H9 (cell line): ENCODE data around the gene DECR2. TPM values are rescaled to one million over a fixed set of nuclear protein-coding genes. Genes with fewer than 3 reads are reported as not detected.

Source experiments
- DNase-seq: peaks from one replicate; pipeline ENCODE4 v3.0.0-alpha.2; 2017
- H2AFZ ChIP-seq: one replicate; pipeline ENCODE4 v1.6.1; 2013; ENCODE audit warnings: mild to moderate bottlenecking, low read length, control low read depth, moderate library complexity
- H2AK5ac ChIP-seq: 2 replicates; pipeline ENCODE4 v1.6.1; 2013; ENCODE audit warnings: low read length, control low read depth, mixed read lengths; ENCODE audit not compliant: insufficient read length
- H2BK120ac ChIP-seq: one replicate; pipeline ENCODE4 v1.6.1; 2013; ENCODE audit warnings: low read depth, mild to moderate bottlenecking, low read length, control low read depth, inconsistent platforms; ENCODE audit not compliant: poor library complexity, severe bottlenecking
- H2BK12ac ChIP-seq: 2 replicates; pipeline ENCODE4 v1.6.1; 2013; ENCODE audit warnings: low read length, control low read depth, mixed read lengths, low read depth; ENCODE audit not compliant: insufficient read length
- H2BK15ac ChIP-seq: 2 replicates; pipeline ENCODE4 v1.6.1; 2013; ENCODE audit warnings: low read depth, low read length, control low read depth
- H2BK20ac ChIP-seq: one replicate; pipeline ENCODE4 v1.6.1; 2013; ENCODE audit warnings: low read depth, mild to moderate bottlenecking, low read length, control low read depth, inconsistent platforms; ENCODE audit not compliant: poor library complexity, severe bottlenecking
- H2BK5ac ChIP-seq: 2 replicates; pipeline ENCODE4 v1.6.1; 2013; ENCODE audit warnings: low read length, control low read depth, mixed read lengths; ENCODE audit not compliant: insufficient read length
- H3K14ac ChIP-seq: 2 replicates; pipeline ENCODE4 v1.6.1; 2013; ENCODE audit warnings: low read length, control low read depth; ENCODE audit not compliant: insufficient read depth
- H3K18ac ChIP-seq: 2 replicates; pipeline ENCODE4 v1.6.1; 2013; ENCODE audit warnings: low read depth, mild to moderate bottlenecking, mixed read lengths, low read length, control low read depth; ENCODE audit not compliant: insufficient read length
- H3K23ac ChIP-seq: 2 replicates; pipeline ENCODE4 v1.6.1; 2013; ENCODE audit warnings: low read length, control low read depth, mixed read lengths, low read depth; ENCODE audit not compliant: insufficient read length
- H3K23me2 ChIP-seq: 2 replicates; pipeline ENCODE4 v1.6.1; 2013; ENCODE audit warnings: low read depth, mild to moderate bottlenecking, mixed read lengths, low read length, control low read depth; ENCODE audit not compliant: insufficient read length, poor library complexity, severe bottlenecking
- H3K27ac ChIP-seq: 2 replicates; pipeline ENCODE4 v1.5.1; 2013; ENCODE audit warnings: low read length, control low read depth, mixed read lengths, low read depth; ENCODE audit not compliant: insufficient read length
- H3K27me3 ChIP-seq: 2 replicates; pipeline ENCODE4 v1.6.1; 2013; ENCODE audit warnings: low read length, control low read depth, inconsistent platforms; ENCODE audit not compliant: insufficient read depth
- H3K4ac ChIP-seq: 2 replicates; pipeline ENCODE4 v1.6.1; 2013; ENCODE audit warnings: low read depth, mild to moderate bottlenecking, control low read depth, inconsistent platforms, low read length, moderate library complexity
- H3K4me1 ChIP-seq: 2 replicates; pipeline ENCODE4 v1.6.1; 2013; ENCODE audit warnings: low read length, control low read depth, inconsistent platforms; ENCODE audit not compliant: insufficient read depth
- H3K4me2 ChIP-seq: 2 replicates; pipeline ENCODE4 v1.6.1; 2013; ENCODE audit warnings: low read length, control low read depth, mixed read lengths; ENCODE audit not compliant: insufficient read length, insufficient read depth
- H3K56ac ChIP-seq: 2 replicates; pipeline ENCODE4 v1.6.1; 2013; ENCODE audit warnings: low read depth, mild to moderate bottlenecking, mixed read lengths, low read length, control low read depth; ENCODE audit not compliant: insufficient read length
- H3K79me1 ChIP-seq: 2 replicates; pipeline ENCODE4 v1.6.1; 2013; ENCODE audit warnings: low read depth, mild to moderate bottlenecking, moderate library complexity, low read length, control low read depth, inconsistent platforms; ENCODE audit not compliant: insufficient read depth, poor library complexity, severe bottlenecking
- H3K79me2 ChIP-seq: 2 replicates; pipeline ENCODE4 v1.6.1; 2013; ENCODE audit warnings: low read length, control low read depth, inconsistent platforms; ENCODE audit not compliant: insufficient read depth
- H3K9ac ChIP-seq: 2 replicates; pipeline ENCODE4 v1.6.1; 2013; ENCODE audit warnings: low read length, control low read depth, mixed read lengths; ENCODE audit not compliant: insufficient read length; ENCODE audit errors: extremely low read depth
- H3K9me3 ChIP-seq: one replicate; pipeline ENCODE4 v1.6.1; 2013; ENCODE audit warnings: low read depth, low read length, inconsistent platforms; ENCODE audit not compliant: control insufficient read depth
- H3T11ph ChIP-seq: one replicate; pipeline ENCODE4 v1.6.1; 2013; ENCODE audit warnings: mild to moderate bottlenecking, low read length, control low read depth, inconsistent platforms
- H4K20me1 ChIP-seq: one replicate; pipeline ENCODE4 v1.6.1; 2013; ENCODE audit not compliant: control insufficient read depth, insufficient read length, insufficient read depth
- H4K5ac ChIP-seq: 2 replicates; pipeline ENCODE4 v1.6.1; 2013; ENCODE audit warnings: low read depth, mild to moderate bottlenecking, mixed read lengths, low read length, control low read depth; ENCODE audit not compliant: insufficient read length
- H4K8ac ChIP-seq: replicated peaks from 2 replicates; pipeline ENCODE4 v1.6.1; 2013; ENCODE audit warnings: low read length, control low read depth, mixed read lengths, low read depth; ENCODE audit not compliant: insufficient read length
- H4K91ac ChIP-seq: 2 replicates; pipeline ENCODE4 v1.6.1; 2013; ENCODE audit warnings: low read depth, mild to moderate bottlenecking, moderate library complexity, mixed read lengths, low read length, control low read depth; ENCODE audit not compliant: insufficient read length
- H3K27ac Mint-ChIP-seq, 3 experiments: 2 replicates in 2 of 3; 3 replicates in 1 of 3; pipeline ENCODE4 v1.8.0; 2020 to 2021; ENCODE audit warnings: mixed read lengths in 3 of 3, mild to moderate bottlenecking in 1 of 3, moderate library complexity in 1 of 3
- H3K27me3 Mint-ChIP-seq: 2 replicates; pipeline ENCODE4 v1.8.0; 2021; ENCODE audit warnings: low read depth, mild to moderate bottlenecking, moderate library complexity, mixed read lengths
- H3K36me3 Mint-ChIP-seq, 3 experiments: 2 replicates in 2 of 3; 3 replicates in 1 of 3; pipeline ENCODE4 v1.8.0; 2020 to 2021; ENCODE audit warnings: low read depth in 3 of 3, mixed read lengths in 3 of 3; ENCODE audit not compliant: insufficient read depth in 1 of 3
- H3K4me1 Mint-ChIP-seq, 2 experiments: 2 replicates each; pipeline ENCODE4 v1.8.0; 2020; ENCODE audit warnings: mixed read lengths in 2 of 2
- H3K4me3 Mint-ChIP-seq, 2 experiments: 2 replicates in 1 of 2; 3 replicates in 1 of 2; pipeline ENCODE4 v1.8.0; 2020 to 2021; ENCODE audit warnings: mild to moderate bottlenecking in 2 of 2, mixed read lengths in 2 of 2, moderate library complexity in 1 of 2
- H3K9me3 Mint-ChIP-seq, 2 experiments: 2 replicates in 1 of 2; 3 replicates in 1 of 2; pipeline ENCODE4 v1.8.0; 2020; ENCODE audit warnings: mild to moderate bottlenecking in 2 of 2, mixed read lengths in 2 of 2, moderate library complexity in 1 of 2
- CTCF ChIP-seq: fragments of 200-600 bp; sonication (generic); conservative IDR thresholded peaks from 3 replicates; pipeline ENCODE4 v1.8.0; 2021; ENCODE audit warnings: antibody characterized with exemption, mild to moderate bottlenecking
- WGBS: extraction: QIAGEN DNeasy Blood & Tissue Kit; methylation state at CpG from one replicate; pipeline ENCODE4 v1.1.7; 2013; ENCODE audit warnings: missing lambda C conversion rate, low lambda C conversion rate, mixed read lengths; ENCODE audit not compliant: insufficient read length; ENCODE audit errors: extremely low coverage; 5-methylcytosine and 5-hydroxymethylcytosine counted together
- total RNA-seq: library from RNA; stranded (reverse); gene quantifications from 2 replicates; pipeline ENCODE4 v1.2.1, GENCODE V29; 2021

The DECR2 gene
- total RNA-seq, 1 experiment from 2014 or later, result 39.3 TPM

GRCh38 chr16:459761-460160 is 58.1 kb downstream of the DECR2 start:
- Histone ChIP-seq H3K27ac (no peak overlapping the region), H3K9me3 (no peaks in the 10 kb centered on the region), H4K5ac (no peak overlapping the region), H3K79me2 (no peaks in the 10 kb centered on the region), H3K79me1 (no peaks in the 10 kb centered on the region), H3K23me2 (no peaks in the 10 kb centered on the region), H3K27me3 (no peaks in the 10 kb centered on the region), H2BK15ac (no peak overlapping the region), H2BK120ac (no peak overlapping the region), H2BK5ac (no peak overlapping the region), H4K20me1 (no peaks in the 10 kb centered on the region), H4K91ac (no peak overlapping the region), H4K8ac (no peak overlapping the region), H3T11ph (no peak overlapping the region), H3K4me1 (peaks cover 3% of the 10 kb centered on the region; the same call in 1 of the 2 replicates), H2BK12ac (no peak overlapping the region), H3K18ac (no peak overlapping the region), H3K56ac (no peak overlapping the region), H3K9ac (no peak overlapping the region), H2AK5ac (no peak overlapping the region), H2BK20ac (no peak overlapping the region), H3K14ac (no peak overlapping the region), H3K4me2 (no peak overlapping the region), H3K23ac (no peak overlapping the region), H3K4ac (no peak overlapping the region), H2AFZ (no peak overlapping the region)
- H3K36me3 Mint-ChIP-seq, result peaks cover 15 to 16% (median 15%) of the 10 kb centered on the region in 3 experiments
- H3K27ac Mint-ChIP-seq, result no peak overlapping the region
- no CpG with 5 or more reads among the region's 7 CpGs for WGBS
- no peaks in the 10 kb centered on the region; the same call in 1 of the 2 replicates for H3K27me3 Mint-ChIP-seq
- TF ChIP-seq CTCF, result no peak
- no peak overlapping the region for H3K4me3 Mint-ChIP-seq
- peaks cover 14 to 26% of the 10 kb centered on the region in 2 experiments for H3K4me1 Mint-ChIP-seq
- H3K9me3 Mint-ChIP-seq, result no peaks in the 10 kb centered on the region
- no peak for DNase-seq
